Measurements from ENCODE around the gene PIK3C2B.
A peak's percentile ranks its signal among the peaks of the same experiment; 100 is the strongest.
"Not testable (repeated sequence)": the region's sequence is repeated elsewhere in the genome, so short reads cannot be mapped to it uniquely, and the experiment has no call there.

Gene PIK3C2B

DNA sequence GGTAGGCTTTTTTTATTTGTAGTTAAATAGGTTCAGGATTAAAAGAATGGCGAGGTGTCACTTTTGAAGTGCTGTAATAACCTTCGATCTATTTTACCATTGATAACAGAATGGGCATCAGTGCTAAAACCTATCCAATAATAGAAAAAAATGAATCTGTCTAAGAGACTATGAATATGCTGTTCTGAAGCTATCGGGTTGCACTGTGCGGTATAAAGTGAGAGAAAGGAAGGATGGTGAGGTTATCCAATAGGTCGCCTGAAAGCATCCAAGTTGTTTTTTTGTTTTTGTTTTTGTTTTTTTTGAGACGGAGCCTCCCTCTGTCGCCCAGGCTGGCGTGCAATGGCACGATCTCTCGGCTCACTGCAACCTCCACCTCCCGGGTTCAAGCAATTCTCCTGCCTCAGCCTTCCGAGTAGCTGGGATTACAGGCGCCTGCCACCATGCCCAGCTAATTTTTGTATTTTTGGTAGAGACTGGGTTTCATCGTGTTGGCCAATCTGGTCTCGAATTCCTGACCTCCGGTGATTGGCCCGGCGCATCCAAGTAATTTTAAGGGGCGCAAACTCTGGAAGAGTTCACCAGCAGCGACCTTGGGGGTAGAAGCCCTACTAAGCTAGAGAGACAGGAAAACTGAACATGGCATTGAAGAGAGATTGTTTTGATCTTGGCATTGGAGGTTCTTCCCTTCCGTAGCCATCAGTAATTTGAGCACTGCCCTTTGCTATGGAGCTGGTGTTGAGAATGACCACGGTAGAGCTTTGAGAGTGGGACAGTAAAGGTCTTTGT is 12.9 kb upstream of the PIK3C2B start:
- peak; percentile 46 for DNase-seq

DNA sequence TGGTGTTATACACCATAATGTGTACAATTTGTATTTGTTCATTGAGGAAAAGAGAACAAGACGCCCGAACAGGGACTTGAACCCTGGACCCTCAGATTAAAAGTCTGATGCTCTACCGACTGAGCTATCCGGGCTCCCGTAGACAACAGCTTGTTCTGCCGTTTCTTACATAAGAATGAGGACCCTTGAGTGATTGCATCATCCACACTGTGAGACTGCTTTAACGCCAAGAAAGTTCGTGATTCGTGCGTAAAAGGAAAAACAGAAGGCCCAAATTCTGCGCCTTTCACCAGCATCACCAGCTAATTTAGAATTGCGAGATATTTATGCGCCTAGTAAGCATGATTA is 12.3 kb upstream of the PIK3C2B start:
- DNase-seq, result peak; percentile 96

DNA sequence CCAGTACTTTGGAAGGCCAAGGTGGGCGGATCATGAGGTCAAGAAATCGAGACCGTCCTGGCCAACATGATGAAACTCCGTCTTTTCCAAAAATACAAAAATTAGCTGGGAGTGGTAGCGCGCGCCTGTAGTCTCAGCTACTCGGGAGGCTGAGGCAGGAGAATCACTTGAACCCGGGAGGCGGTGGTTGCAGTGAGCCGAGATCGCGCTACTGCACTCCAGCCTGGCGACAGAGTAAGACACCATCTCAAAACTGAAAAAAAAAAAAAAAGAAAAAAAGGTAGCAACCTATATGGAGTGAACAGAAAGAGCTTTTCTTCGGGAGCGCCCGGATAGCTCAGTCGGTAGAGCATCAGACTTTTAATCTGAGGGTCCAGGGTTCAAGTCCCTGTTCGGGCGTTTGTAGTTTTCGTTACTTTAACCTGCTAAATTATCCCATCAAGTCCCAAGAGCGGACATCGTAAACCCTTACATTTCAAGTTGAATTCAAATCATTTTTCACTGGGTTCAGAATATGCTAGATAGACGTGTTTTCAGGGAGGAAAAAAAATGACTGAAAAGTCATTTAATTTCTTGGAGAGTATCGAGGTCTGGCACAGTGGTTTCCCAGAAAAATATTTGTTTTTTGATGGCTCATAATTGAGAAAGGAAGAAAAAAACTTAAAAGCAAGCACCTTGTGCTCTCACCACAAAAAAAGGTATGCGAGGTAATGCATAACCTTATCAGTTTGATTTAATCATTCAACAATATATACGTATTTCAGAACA is 11.8 kb upstream of the PIK3C2B start:
- DNase-seq, result peak; percentile 95

DNA sequence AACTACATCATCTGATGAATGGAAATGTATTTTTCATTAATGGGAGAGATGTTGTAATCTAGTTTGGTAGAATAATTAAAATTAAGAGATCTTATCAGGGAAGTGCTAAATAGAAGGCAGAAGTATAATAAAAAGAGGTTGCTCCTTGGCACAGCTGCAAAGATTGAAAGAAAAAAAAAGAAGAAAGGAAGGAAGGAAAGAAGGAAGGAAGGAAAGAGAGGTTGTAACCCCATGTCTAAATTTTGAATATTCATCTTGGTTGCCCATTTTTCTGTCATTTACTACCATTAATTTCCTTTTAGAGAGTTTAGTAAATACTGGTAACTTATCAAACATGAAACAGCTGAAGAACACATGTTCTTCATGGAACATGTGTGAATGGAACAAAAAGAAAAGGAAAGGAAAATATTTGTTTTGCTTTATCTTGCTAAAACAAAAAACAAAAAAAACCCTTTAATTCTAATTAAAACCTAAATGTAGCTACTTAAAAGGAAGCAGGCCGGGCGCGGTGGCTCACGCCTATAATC is 11.1 kb upstream of the PIK3C2B start:
- DNase-seq, result no peak

DNA sequence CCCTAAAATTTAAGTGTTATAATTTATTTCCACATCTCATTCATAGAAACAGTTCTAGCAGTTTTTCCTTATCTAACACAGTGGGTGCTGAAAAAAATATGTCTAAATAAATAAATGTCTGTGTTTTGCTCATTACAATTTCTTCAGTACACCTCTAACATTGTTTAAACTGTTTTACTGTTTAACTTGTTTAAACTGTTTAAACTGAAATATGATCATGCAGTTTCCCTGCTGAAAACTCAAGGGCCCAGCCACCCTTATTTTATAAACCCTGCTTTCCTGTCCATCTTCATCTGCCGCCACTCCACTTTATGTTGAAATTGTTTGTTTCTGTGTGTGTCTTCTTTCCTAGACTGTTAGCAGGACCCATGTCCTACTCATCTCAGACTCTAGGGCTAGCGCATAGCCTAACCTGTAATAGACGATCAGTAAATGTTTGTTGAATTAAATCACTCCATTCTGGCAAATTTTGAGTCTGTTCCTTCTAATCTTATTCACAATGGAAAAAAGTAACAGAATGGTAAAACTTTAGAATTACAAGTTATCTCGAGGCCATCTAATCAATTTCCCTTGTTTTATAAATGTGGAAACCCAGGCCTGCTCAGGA is 9.4 kb upstream of the PIK3C2B start:
- DNase-seq, result peak; percentile 37

DNA sequence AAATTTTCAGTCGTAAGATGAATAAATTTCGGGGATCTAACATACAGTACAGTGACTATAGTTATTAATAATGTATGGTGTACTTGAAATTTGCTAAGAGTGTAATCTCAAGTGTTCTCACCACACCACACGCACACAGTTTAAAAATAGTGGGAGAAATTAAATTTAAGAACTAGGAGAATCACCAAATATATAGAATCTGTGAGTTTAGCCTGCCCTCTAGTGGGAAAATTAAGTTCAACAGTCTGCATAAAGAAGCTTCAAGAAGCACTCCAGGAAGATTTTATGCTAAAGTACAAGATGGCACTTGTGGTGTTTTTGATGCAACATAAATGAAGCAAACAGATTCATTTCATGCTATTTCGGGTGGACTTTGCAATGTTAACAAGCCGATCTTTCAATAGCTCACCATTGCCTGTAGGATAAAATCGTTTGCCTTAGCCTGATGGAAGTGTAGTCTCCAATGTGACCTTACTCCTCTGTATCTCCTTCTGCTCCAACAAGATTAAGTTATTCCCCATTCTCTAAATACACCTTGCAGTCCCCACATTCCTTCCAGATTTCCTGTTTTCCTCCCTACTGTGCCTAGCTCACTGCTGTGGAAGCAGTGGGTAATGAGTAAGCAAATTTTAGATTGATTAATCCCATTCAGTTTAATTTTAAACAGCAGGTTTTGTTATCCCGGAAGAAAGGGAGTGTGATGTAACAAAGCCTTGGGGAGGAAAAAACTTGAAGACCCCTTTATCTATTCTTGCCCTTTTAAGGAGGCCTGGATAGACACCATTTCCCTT is 8.7 kb upstream of the PIK3C2B start:
- peak; percentile 64 for DNase-seq

DNA sequence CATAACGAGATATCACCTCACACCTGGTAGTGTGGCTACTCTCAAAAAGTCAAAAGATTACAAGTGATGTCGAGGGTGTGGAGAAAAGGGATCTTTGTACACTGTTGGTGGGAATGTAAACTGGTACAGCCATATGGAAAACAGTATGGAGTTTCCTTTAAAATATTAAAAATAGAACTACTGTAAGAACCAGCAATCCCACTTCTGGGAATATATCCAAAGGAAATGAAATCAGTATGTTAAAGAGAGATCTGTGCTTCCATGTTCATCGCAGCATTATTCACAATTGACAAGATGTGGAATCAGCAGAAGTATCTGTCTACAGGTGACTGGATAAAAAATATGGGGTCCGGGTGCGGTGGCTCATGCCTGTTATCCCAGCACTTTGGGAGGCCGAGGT is 7.6 kb upstream of the PIK3C2B start:
- no peak for DNase-seq

DNA sequence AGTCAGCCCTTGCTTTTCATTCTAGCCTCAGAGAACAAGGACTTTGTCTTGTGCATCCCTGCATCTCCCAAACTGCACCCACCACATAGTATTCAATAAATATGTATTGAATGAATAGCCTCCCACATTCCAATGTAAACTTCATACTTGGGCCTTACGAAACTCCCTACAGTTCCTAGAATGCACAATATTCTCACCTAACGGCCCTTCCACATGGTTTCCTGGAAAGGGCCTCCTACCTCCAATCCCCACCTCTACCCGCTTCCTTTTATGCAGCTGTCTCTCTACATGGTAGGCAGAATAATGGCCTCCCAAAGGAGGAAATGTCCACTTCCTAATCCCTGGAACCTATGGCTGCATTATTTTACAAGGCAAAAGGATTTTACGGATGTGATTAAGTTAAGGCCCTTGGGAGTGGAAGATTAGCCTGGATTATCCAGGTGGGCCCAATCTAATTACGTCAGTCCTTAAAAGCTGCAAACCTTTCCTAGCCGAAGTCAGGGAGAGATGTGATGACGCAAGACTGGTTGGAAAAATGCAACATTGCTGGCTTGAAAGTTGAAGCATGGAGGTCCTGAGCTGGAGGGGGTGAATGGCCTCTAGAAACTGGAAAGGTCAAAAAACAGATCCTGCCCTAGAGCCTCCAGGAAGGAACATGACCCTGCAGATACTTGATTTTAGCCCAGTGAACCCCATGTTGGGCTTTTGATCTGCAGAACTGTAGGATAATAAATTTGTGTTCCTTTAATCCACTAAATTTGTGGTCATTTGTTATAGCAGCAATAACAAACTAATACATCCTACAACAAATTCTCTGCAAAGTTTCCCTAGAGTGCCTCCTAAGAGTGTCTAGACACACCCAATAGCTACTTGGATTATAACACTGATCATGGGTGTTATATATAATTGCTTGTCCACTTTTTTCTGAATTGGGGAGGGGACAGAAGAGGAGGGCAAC is 5.2 kb upstream of the PIK3C2B start:
- no peak for DNase-seq

DNA sequence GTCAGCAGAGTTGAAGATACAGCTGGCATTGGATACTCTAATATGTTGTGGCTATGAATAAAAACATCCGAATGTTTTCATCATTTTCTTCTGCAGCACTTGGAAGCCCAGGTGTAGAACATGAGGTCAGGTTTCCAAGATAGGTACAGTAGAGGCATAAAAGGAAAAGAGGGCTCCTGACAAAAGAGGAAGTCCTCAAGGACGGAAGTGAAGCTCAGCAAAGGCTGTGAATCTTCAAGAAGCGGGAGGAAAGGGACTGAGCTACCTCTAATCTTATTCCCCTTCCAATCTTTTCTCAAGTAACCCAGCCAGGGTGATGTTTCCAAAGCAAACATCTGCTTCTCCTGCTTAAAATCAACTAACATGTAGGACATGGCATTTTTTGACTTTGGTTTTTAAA is 4.4 kb upstream of the PIK3C2B start:
- DNase-seq, result no peak

DNA sequence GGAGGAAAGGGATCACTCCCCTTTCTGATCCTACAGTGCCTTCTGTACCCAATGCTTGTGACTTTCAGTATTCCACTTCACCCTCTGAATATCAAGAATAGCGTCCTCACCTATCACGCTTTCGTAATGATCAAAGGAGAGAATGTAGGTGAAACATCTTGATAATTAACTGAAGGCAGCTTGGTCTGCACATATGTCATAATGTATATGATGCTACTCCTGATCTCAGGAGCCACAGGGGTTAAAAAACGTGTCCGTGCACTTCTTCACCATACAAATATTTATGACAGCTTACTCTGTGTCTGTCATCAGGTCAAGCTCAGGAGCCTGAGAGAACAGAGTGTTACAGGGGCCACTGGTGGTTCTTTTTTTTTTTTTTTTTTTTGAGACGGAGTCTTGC is 1.2 kb upstream of the PIK3C2B start:
- no peak for DNase-seq

DNA sequence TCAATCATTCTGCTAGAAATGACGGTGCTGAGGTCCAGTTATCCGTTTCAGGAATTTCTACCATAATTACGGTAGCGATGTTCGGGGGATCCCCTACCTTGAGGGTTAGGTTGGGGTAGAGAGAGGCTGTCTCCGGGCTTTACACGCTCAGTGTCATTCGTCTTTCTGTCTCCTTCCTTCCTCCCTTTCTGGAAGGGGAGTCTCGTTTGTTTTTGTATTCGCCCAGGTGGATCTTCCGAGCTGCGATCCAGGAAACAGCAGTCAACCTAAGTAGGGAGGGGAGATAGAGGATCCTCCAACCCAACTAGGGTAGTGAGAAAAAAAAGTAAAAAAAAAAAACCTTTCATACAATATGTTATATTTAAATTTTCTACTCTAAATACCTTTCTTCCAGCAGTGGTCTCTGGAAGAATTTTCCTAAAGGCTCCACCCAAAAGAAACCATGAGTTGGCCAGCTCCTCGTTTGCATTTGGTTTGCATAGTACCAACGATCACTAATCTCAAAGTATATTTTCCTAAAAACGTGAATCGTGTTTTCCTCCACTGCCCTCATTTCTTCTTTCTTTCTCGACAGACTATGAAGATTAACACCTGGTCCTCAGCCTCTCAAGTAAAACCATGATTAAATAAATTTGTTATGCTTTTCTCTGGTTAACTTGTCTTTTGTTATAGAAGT is 611 bp upstream of the PIK3C2B start:
- no peak for DNase-seq

DNA sequence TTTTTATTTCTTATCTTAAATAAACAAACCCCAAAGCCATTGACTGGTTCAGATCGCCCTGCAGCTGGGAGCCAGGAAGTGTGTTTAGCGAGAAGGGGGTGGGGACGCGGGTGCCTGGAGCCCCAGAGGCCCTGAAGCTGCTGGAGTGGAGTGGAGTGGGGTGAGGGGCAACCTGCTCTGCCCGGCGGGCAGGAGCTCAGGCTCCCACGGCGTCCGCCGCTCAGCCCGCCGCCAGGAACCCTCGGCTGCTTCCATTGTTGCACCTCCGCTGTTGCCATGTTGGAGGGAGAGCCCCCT is 673 bp downstream of the PIK3C2B start:
- peak; percentile 82 for DNase-seq

DNA sequence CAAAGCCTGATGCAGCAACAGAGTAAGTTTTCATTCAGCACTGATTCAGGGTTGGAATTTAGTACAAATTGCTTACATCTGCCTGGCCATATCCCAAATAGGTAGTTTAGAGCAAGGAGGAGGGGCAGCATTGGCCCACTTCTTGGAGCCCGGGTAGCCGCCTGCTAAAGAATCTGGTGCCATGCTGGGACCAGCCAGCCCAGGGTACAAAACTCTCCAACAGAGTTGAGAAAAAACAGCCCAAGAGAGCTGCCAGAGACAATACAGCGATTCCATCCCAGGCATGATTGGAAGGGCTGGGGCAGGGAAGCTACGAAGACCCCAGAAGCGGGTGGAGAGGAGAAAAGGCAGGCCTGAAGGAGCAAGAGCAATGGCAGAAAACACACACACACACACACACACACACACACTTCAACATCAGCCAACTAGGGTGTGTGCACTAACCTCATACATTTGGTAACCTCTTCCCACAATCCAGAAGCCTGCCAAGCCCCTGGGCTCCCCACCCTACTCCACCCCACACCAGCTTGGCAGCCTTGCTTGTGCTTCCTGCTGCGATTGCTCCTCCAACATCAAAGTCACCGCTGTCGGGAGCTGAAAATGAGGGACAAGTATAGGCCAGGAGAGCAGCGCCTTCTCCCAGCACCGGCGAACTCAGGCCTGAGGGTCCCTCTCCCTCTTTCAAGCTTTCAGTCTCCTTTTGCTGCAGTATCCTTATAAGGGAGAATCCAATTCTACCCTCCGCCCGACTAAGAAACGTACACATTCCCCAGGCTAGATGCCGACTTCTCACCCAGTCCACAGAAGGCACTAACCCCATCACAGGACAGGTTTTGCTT is 1.2 kb downstream of the PIK3C2B start:
- DNase-seq, result peak; percentile 49

DNA sequence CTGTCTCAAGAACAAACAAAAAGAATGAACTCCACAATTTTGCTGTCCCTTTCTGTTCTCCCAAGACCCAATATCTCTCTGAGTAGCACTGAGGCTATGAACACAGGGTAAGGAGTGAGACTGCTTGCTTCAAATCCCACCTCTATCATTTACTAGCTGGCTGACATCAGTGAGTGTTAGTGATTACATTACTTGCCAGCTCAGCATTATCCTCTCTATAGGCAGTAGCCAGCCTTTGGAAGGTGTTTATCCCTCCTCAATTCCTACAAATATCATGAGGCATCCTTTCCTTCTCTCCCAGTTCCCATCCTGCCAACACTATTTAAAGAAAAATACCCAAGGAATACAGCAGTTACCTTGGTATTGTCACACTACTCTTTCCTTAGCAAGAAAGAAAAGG is 3.0 kb downstream of the PIK3C2B start:
- no peak for DNase-seq

DNA sequence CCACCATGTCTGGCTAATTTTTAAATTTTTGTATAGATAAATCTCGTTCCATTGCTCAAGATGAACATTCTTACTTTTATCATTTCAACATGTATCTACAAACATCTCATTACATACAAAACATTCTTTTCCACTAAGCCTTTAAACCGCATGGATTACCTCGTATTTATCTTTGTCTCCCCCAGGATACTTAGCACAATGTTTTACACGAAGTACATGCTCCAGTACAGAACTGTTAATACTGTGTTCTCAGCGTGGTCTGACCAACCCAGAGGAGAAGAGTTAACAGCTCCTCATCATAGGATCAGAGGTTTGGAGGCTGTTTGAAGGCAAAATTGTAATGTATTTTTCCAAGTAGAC is 7.4 kb downstream of the PIK3C2B start:
- DNase-seq, result no peak

DNA sequence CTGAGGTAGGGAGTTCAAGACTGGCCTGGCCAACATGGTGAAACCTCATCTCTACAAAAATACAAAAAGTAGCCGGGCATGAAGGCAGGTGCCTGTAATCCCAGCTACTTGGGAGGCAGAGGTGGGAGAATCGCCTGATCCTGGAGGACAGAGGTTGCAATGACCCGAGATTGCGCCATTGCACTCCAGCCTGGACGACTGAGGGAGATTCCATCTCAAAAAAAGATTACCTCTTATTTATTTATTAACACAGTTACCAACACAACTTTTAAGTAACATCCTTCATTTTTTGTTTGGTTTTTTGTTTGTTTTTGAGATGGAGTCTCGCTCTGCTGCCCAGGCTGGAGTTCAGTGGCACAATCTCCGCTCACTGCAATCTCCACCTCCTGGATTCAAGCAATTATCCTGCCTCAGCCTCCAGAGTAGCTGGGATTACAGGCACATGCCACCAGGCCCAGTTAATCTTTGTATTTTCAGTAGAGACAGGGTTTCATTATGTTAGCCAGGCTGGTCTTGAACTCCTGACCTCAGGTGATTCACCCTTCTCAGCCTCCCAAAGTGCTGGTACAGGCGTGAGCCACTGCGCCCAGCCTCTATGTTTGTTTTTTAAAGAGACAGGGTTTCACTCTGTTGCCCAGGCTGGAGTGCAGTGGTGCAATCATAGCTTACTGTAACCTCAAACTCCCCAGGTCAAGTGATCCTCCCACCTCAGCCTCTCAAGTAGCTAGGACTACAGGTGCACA is 7.9 kb downstream of the PIK3C2B start:
- not testable (repeated sequence) for DNase-seq

DNA sequence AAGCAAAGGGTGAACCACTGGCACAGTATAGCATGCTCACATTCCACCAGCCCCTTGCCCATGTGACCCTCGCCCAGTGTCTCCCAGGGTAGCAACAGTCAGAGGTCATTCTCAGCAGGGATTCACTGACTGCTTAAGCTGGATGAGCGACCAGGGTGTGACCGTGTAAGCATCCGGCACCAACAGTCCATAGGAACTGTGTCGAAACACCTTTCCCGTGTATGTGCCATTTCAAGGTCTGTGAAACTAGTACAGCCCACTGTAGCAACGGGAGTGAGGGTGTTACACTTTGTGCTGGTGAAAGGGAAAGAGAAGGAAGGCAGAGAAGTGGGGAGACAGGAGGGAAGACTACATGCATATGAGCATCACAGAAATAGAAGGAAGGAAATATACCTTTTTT is 10.8 kb downstream of the PIK3C2B start:
- no peak for DNase-seq

DNA sequence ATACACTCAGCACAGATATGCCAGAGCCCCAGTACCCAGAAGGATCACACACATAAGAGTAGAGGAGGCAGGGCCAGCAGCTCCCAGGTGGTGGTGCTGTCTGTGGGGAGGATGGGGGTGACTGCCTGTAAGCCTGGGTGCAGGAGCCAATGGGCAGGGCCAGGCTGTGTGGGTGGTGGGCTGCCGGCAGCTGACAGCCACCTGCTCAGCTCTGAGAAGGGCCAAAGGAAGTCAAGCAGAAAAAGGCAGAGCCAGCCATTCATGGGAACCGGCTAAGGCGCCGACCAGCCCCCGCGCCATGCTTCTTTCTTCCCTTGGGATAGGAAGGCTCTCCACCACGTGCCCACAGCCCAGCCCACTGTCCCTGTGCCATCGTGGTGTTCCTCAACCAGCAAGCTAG is 14.1 kb downstream of the PIK3C2B start:
- no peak for DNase-seq

DNA sequence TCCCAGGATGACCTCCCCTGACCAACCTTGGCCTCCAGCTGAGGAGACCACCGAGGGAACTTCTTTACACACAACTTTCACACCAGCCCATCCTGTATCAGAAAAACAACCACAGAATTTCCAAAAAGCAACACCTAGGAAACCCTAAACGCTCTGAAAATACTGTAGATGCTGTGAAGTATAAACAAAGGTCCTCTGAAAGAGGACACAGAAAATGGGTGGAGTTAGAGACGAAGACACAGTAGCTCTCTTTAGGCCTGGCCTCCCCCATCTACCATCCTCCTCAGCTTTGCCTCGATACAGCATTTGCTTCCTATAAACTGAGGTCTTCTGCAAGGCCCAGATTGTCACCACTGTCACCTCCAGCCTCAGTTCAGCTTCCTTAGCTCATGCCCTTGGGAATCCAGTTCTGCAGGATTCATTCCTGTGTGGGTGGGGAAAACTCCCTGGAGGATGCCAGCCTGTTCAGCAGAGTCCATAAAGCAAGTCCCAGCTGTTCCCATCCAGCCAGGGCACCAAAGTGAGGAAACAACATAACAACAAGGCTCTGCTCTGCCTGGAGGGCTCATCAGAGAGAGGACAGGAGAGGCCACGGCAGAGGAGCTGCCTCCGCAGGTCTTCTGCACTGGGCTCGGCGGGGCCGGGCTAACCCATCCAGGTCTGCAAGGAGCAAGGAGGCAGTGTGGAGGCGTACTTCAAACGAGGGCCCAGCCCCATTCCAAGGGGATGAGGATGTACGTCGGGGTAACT is 15.0 kb downstream of the PIK3C2B start:
- no peak for DNase-seq

All from DMS153 (cell line).